HepG2 (cell line): ENCODE measurements around the gene HYAL2. TPM values are rescaled to one million over a fixed set of nuclear protein-coding genes. Genes with fewer than 3 reads are reported as not detected.

ENCODE experiments used
- CEBPB ChIP-seq: IDR thresholded peaks from 2 replicates; pipeline ENCODE4 v1.6.1; 2011; ENCODE audit warnings: low read depth, low read length, improper control_type of control experiment, borderline replicate concordance
- CEBPZ ChIP-seq: IDR thresholded peaks from 2 replicates; pipeline ENCODE4 v1.6.1; 2012; ENCODE audit warnings: low read length, improper control_type of control experiment
- ELF3 ChIP-seq: IDR thresholded peaks from 2 replicates; pipeline ENCODE4 v1.6.1; 2016; ENCODE audit warnings: missing genetic modification reagents, missing compliant biosample characterization
- HOMEZ ChIP-seq: IDR thresholded peaks from 2 replicates; pipeline ENCODE4 v1.6.1; 2016; ENCODE audit warnings: low read depth
- KLF13 ChIP-seq: sonication (generic); formaldehyde crosslinking; IDR thresholded peaks from 2 replicates; pipeline ENCODE4 v1.4.0; 2020; ENCODE audit warnings: mild to moderate bottlenecking, missing genetic modification reagents
- MYNN ChIP-seq: sonication (generic); formaldehyde crosslinking; IDR thresholded peaks from 2 replicates; pipeline ENCODE4 v1.4.0; 2020; ENCODE audit warnings: mild to moderate bottlenecking, low read depth, missing genetic modification reagents
- NAIF1 ChIP-seq: sonication (generic); formaldehyde crosslinking; IDR thresholded peaks from 2 replicates; pipeline ENCODE4 v1.5.0; 2020; ENCODE audit warnings: mild to moderate bottlenecking, missing genetic modification reagents, borderline replicate concordance
- NFKB2 ChIP-seq: sonication (generic); formaldehyde crosslinking; IDR thresholded peaks from 2 replicates; pipeline ENCODE4 v1.4.0; 2020; ENCODE audit warnings: missing genetic modification reagents, borderline replicate concordance
- NFRKB ChIP-seq: fragments of 450-650 bp; IDR thresholded peaks from 2 replicates; pipeline ENCODE4 v1.6.1; 2017
- PRDM10 ChIP-seq: sonication (generic); formaldehyde crosslinking; IDR thresholded peaks from 2 replicates; pipeline ENCODE4 v1.4.0; 2020; ENCODE audit warnings: low read depth, missing genetic modification reagents
- SYNCRIP ChIP-seq: fragments of 200-400 bp; formaldehyde crosslinking; IDR thresholded peaks from 2 replicates; pipeline ENCODE4 v1.6.1; 2018; ENCODE audit warnings: mild to moderate bottlenecking, low read depth, low read length; ENCODE audit not compliant: insufficient read depth
- ZBTB34 ChIP-seq: sonication (generic); formaldehyde crosslinking; IDR thresholded peaks from 2 replicates; pipeline ENCODE4 v1.8.0; 2022; ENCODE audit warnings: mild to moderate bottlenecking, missing genetic modification reagents
- ZNF350 ChIP-seq: sonication (generic); formaldehyde crosslinking; IDR thresholded peaks from 2 replicates; pipeline ENCODE4 v1.4.0; 2020; ENCODE audit warnings: mild to moderate bottlenecking, low read depth, missing genetic modification reagents, borderline replicate concordance
- ZNF503 ChIP-seq: sonication (generic); formaldehyde crosslinking; IDR thresholded peaks from 2 replicates; pipeline ENCODE4 v1.4.0; 2020; ENCODE audit warnings: missing genetic modification reagents
- polyA plus RNA-seq, 8 experiments: library from polyadenylated mRNA; depleted of rRNA in 3 of 8; stranded (reverse) in 7 of 8; unstranded in 1 of 8; fragments of >200 nt; fragmentation: Illumina TruSeq in 4 of 8; extraction: Trizol in 4 of 8; gene quantifications; 2 replicates each; pipeline versions ENCODE4 v1.2.1 to v1.2.3, GENCODE V29; 2011 to 2016; ENCODE audit warnings: low read depth in 4 of 8, missing spikeins in 1 of 8, mixed read lengths in 1 of 8; ENCODE audit not compliant: insufficient read depth in 1 of 8
- total RNA-seq, 5 experiments: library from RNA; depleted of rRNA; stranded (reverse); fragments of >200 nt; fragmentation: Illumina TruSeq; extraction: Trizol; gene quantifications; 2 replicates each; pipeline ENCODE4 v1.2.3, GENCODE V29; 2016; ENCODE audit warnings: low read depth in 1 of 5

The HYAL2 gene
- total and polyA plus RNA-seq, 2 of the 13 experiments (the other 11 are each of a cell fraction or from before 2014, with no cell fraction given): 76.2 to 102 TPM

GRCh38 chr3:50324351-50325112, 2.0 kb upstream of the HYAL2 start (continued):
- TF ChIP-seq HOMEZ (CRISPR knock-in tag) (no peak; the same call in 1 of the 2 replicates), ZNF350 (peak; percentile 71; the same call in 1 of the 2 replicates), NAIF1 (CRISPR knock-in tag) (no peak), CEBPZ (no peak), ZNF503 (no peak), NFRKB (no peak), PRDM10 (CRISPR knock-in tag) (0 out of 2 replicates have a peak, but pooled peaks have one; percentile 76), MYNN (no peak), KLF13 (no peak), ZBTB34 (CRISPR knock-in tag) (no peak), CEBPB (no peak), SYNCRIP (no peak), ELF3 (CRISPR knock-in tag) (peak; percentile 13; the same call in 1 of the 2 replicates), NFKB2 (CRISPR knock-in tag) (peak; percentile 53; the same call in 1 of the 2 replicates)
